Measurements from ENCODE around the gene TMEM30B.

TMEM30B gene

GRCh38 chr14:61287196-61287595 lies 6.1 kb upstream of the TMEM30B start:
- no peaks in the 10 kb centered on the region for H3K9me3 Mint-ChIP-seq
- DNase-seq: no peak
- H3K27me3 Mint-ChIP-seq: no peaks in the 10 kb centered on the region
- no peak overlapping the region for H3K27ac Mint-ChIP-seq
- H3K4me1 Mint-ChIP-seq: peaks cover 8% of the 10 kb centered on the region
- H3K4me3 Mint-ChIP-seq: no peak overlapping the region
- no peaks in the 10 kb centered on the region for H3K36me3 Mint-ChIP-seq (ENCODE audit: low read depth)
- no peak for ATAC-seq

GRCh38 chr14:61285364-61285763 lies 4.2 kb upstream of the TMEM30B start:
- Mint-ChIP-seq H3K27ac (no peak overlapping the region), H3K4me1 (peaks cover 17% of the 10 kb centered on the region), H3K27me3 (no peaks in the 10 kb centered on the region), H3K4me3 (no peak overlapping the region), H3K9me3 (no peaks in the 10 kb centered on the region), H3K36me3 (ENCODE audit: low read depth) (no peaks in the 10 kb centered on the region)
- DNase-seq (no peak), ATAC-seq (no peak)

- ATAC-seq (no peak), DNase-seq (no peak)
- Mint-ChIP-seq H3K4me1 (peaks cover 31% of the 10 kb centered on the region), H3K27ac (no peak overlapping the region), H3K36me3 (ENCODE audit: low read depth) (no peaks in the 10 kb centered on the region), H3K4me3 (no peak overlapping the region), H3K9me3 (no peaks in the 10 kb centered on the region), H3K27me3 (peaks cover 8% of the 10 kb centered on the region)
These were observed 2.9 kb upstream of the TMEM30B start for GRCh38 chr14:61284001-61284400.

- DNase-seq (no peak), ATAC-seq (no peak)
- H3K4me1 Mint-ChIP-seq: peaks cover 33% of the 10 kb centered on the region
- no peak overlapping the region for H3K4me3 Mint-ChIP-seq
- no peaks in the 10 kb centered on the region for H3K9me3 Mint-ChIP-seq
- H3K27ac Mint-ChIP-seq: no peak overlapping the region
- H3K36me3 Mint-ChIP-seq (ENCODE audit: low read depth): no peaks in the 10 kb centered on the region
- peaks cover 10% of the 10 kb centered on the region for H3K27me3 Mint-ChIP-seq
These were observed 1.6 kb upstream of the TMEM30B start for GRCh38 chr14:61282746-61283145.

- H3K27me3 Mint-ChIP-seq: peaks cover 10% of the 10 kb centered on the region
- H3K36me3 Mint-ChIP-seq (ENCODE audit: low read depth): no peaks in the 10 kb centered on the region
- peaks cover 33% of the 10 kb centered on the region for H3K4me1 Mint-ChIP-seq
- H3K4me3 Mint-ChIP-seq: no peak overlapping the region
- no peaks in the 10 kb centered on the region for H3K9me3 Mint-ChIP-seq
- no peak overlapping the region for H3K27ac Mint-ChIP-seq
- no peak for DNase-seq
- no peak for ATAC-seq
These were observed 774 bp upstream of the TMEM30B start for GRCh38 chr14:61281948-61282275.

- ATAC-seq (peak; percentile 90), DNase-seq (peak; percentile 81)
- Mint-ChIP-seq H3K4me3 (peak overlapping the region; percentile 81), H3K9me3 (no peaks in the 10 kb centered on the region), H3K4me1 (peaks cover 33% of the 10 kb centered on the region), H3K36me3 (ENCODE audit: low read depth) (no peaks in the 10 kb centered on the region), H3K27ac (peak overlapping the region; percentile 69), H3K27me3 (peaks cover 10% of the 10 kb centered on the region)
These were observed 482 bp downstream of the TMEM30B start for GRCh38 chr14:61280526-61281185.

- peaks cover 12% of the 10 kb centered on the region for H3K27me3 Mint-ChIP-seq
- peaks cover 32% of the 10 kb centered on the region for H3K4me1 Mint-ChIP-seq
- no peaks in the 10 kb centered on the region for H3K36me3 Mint-ChIP-seq (ENCODE audit: low read depth)
- DNase-seq (peak; percentile 46), ATAC-seq (peak; percentile 16)
- H3K27ac Mint-ChIP-seq: peak overlapping the region; percentile 69
- H3K4me3 Mint-ChIP-seq: peak overlapping the region; percentile 81
- H3K9me3 Mint-ChIP-seq: no peaks in the 10 kb centered on the region
These were observed 1.0 kb downstream of the TMEM30B start for GRCh38 chr14:61280092-61280525.

GRCh38 chr14:61279082-61279481 lies 2.1 kb downstream of the TMEM30B start:
- H3K4me1 Mint-ChIP-seq: peaks cover 29% of the 10 kb centered on the region
- no peaks in the 10 kb centered on the region for H3K9me3 Mint-ChIP-seq
- DNase-seq (no peak), ATAC-seq (no peak)
- H3K27me3 Mint-ChIP-seq: peaks cover 17% of the 10 kb centered on the region
- H3K36me3 Mint-ChIP-seq (ENCODE audit: low read depth): no peaks in the 10 kb centered on the region
- H3K27ac Mint-ChIP-seq: no peak overlapping the region
- H3K4me3 Mint-ChIP-seq: peak overlapping the region; percentile 12

GRCh38 chr14:61277784-61278183 lies 3.4 kb downstream of the TMEM30B start:
- H3K4me1 Mint-ChIP-seq: peaks cover 25% of the 10 kb centered on the region
- DNase-seq (no peak), ATAC-seq (no peak)
- no peaks in the 10 kb centered on the region for H3K9me3 Mint-ChIP-seq
- no peak overlapping the region for H3K27ac Mint-ChIP-seq
- no peaks in the 10 kb centered on the region for H3K36me3 Mint-ChIP-seq (ENCODE audit: low read depth)
- H3K4me3 Mint-ChIP-seq: no peak overlapping the region
- peaks cover 20% of the 10 kb centered on the region for H3K27me3 Mint-ChIP-seq

GRCh38 chr14:61277232-61277631 lies 3.9 kb downstream of the TMEM30B start:
- Mint-ChIP-seq H3K36me3 (ENCODE audit: low read depth) (no peaks in the 10 kb centered on the region), H3K4me1 (peaks cover 25% of the 10 kb centered on the region), H3K27me3 (peaks cover 22% of the 10 kb centered on the region), H3K4me3 (no peak overlapping the region), H3K9me3 (no peaks in the 10 kb centered on the region), H3K27ac (no peak overlapping the region)
- DNase-seq (no peak), ATAC-seq (no peak)

- Mint-ChIP-seq H3K36me3 (ENCODE audit: low read depth) (no peaks in the 10 kb centered on the region), H3K27me3 (peaks cover 39% of the 10 kb centered on the region), H3K4me3 (no peak overlapping the region), H3K9me3 (no peaks in the 10 kb centered on the region), H3K4me1 (peaks cover 3% of the 10 kb centered on the region), H3K27ac (no peak overlapping the region)
- ATAC-seq (no peak), DNase-seq (no peak)
These were observed 9.6 kb downstream of the TMEM30B start for GRCh38 chr14:61271552-61271951.

GRCh38 chr14:61270714-61271113 lies 10.4 kb downstream of the TMEM30B start:
- peaks cover 43% of the 10 kb centered on the region for H3K27me3 Mint-ChIP-seq
- no peak overlapping the region for H3K4me3 Mint-ChIP-seq
- no peaks in the 10 kb centered on the region for H3K9me3 Mint-ChIP-seq

GRCh38 chr14:61269321-61270083 lies 11.6 kb downstream of the TMEM30B start:
- DNase-seq (peak; percentile 75), ATAC-seq (peak; percentile 87)
- H3K36me3 Mint-ChIP-seq (ENCODE audit: low read depth): no peaks in the 10 kb centered on the region
- peak overlapping the region; percentile 58 for H3K4me3 Mint-ChIP-seq
- H3K9me3 Mint-ChIP-seq: no peaks in the 10 kb centered on the region
- H3K27me3 Mint-ChIP-seq: peaks cover 48% of the 10 kb centered on the region
- H3K4me1 Mint-ChIP-seq: peaks cover 3% of the 10 kb centered on the region
- H3K27ac Mint-ChIP-seq: no peak overlapping the region

More at GRCh38 chr14:61270714-61271113, 10.4 kb downstream of the TMEM30B start:
- peaks cover 3% of the 10 kb centered on the region for H3K4me1 Mint-ChIP-seq
- DNase-seq: no peak
- ATAC-seq: no peak
- no peak overlapping the region for H3K27ac Mint-ChIP-seq
- H3K36me3 Mint-ChIP-seq (ENCODE audit: low read depth): no peaks in the 10 kb centered on the region

- no peak overlapping the region for H3K27ac Mint-ChIP-seq
- no peaks in the 10 kb centered on the region for H3K9me3 Mint-ChIP-seq
- DNase-seq: no peak
- no peaks in the 10 kb centered on the region for H3K36me3 Mint-ChIP-seq (ENCODE audit: low read depth)
- H3K4me1 Mint-ChIP-seq: peaks cover 3% of the 10 kb centered on the region
- no peak overlapping the region for H3K4me3 Mint-ChIP-seq
- ATAC-seq: no peak
- H3K27me3 Mint-ChIP-seq: peaks cover 41% of the 10 kb centered on the region
These were observed 12.3 kb downstream of the TMEM30B start for GRCh38 chr14:61268812-61269211.
